Cardiac muscle cell (in vitro differentiated cells and primary cell): ENCODE data around the gene RPL13A. TPM values are rescaled to one million over a fixed set of nuclear protein-coding genes. Genes with fewer than 3 reads are reported as not detected.
A peak's percentile ranks its signal among the peaks of the same experiment; 100 is the strongest.

ENCODE experiments used
- DNase-seq, 2 donors: peaks; one replicate each; pipeline versions ENCODE4 v3.0.0 to v3.0.0-alpha.2; 2010 to 2017; ENCODE audit warnings: low read depth in 1 of 2, low spot score in 1 of 2
- H3K27ac ChIP-seq: fragments of 200-600 bp; sonication (generic); 2 replicates; pipeline ENCODE4 v1.5.1; 2016
- H3K27me3 ChIP-seq: fragments of 200-600 bp; sonication (generic); 2 replicates; pipeline ENCODE4 v1.6.0; 2016; ENCODE audit warnings: control low read depth
- H3K36me3 ChIP-seq: fragments of 200-600 bp; sonication (generic); 2 replicates; pipeline ENCODE4 v1.5.1; 2016; ENCODE audit warnings: control low read depth
- H3K4me1 ChIP-seq: fragments of 200-600 bp; sonication (generic); 2 replicates; pipeline ENCODE4 v1.8.1; 2017; ENCODE audit warnings: low read depth, mild to moderate bottlenecking, mixed run types
- H3K4me3 ChIP-seq: fragments of 200-600 bp; sonication (generic); 2 replicates; pipeline ENCODE4 v1.5.1; 2016; ENCODE audit warnings: mild to moderate bottlenecking
- H3K9me3 ChIP-seq: fragments of 200-600 bp; sonication (generic); 2 replicates; pipeline ENCODE4 v1.5.1; 2017; ENCODE audit warnings: low read depth, mild to moderate bottlenecking, control low read depth
- polyA plus RNA-seq: library from polyadenylated mRNA; unstranded; fragments of >200 nt; fragmentation: Nextera tagmentation; extraction: Ambion mirVana; gene quantifications from 2 replicates; pipeline ENCODE4 v1.2.1, GENCODE V29; 2016
- total RNA-seq: library from RNA; depleted of rRNA; stranded (reverse); fragments of >200 nt; gene quantifications from 2 replicates; pipeline ENCODE4 v1.2.3, GENCODE V29; 2016
- TF ChIP-seq, protein P1 (sequence below): IDR thresholded peaks from 2 replicates; pipeline ENCODE4 v1.5.1; 2012; ENCODE audit warnings: low read depth, mild to moderate bottlenecking, low read length

RPL13A gene
- total and polyA plus RNA-seq, 2 experiments from 2014 or later = 752 to 2,232 TPM

DNA sequence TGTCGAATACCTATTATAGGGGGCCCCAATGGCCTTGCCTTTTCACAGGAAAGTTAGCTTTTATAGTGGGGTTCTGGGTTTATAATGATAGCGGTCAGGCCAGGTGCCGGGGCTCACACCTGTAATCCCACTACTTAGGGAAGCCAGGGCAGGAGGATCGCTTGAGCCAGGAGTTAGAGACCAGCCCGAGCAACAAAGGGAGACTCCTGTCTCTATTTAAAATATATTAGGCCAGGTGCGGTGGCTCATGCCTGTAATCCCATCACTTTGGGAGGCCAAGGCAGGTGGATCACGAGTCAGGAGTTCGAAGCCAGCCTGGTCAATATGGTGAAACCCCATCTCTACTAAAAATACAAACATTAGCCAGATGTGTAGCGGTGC, 16.2 kb downstream of the RPL13A start:
- Histone ChIP-seq H3K27ac (peak overlapping the region; percentile 57), H3K9me3 (no peaks in the 10 kb centered on the region), H3K4me3 (no peak overlapping the region), H3K4me1 (peaks cover 5% of the 10 kb centered on the region), H3K36me3 (peaks cover 10% of the 10 kb centered on the region), H3K27me3 (no peaks in the 10 kb centered on the region)
- TF ChIP-seq, protein P1, sequence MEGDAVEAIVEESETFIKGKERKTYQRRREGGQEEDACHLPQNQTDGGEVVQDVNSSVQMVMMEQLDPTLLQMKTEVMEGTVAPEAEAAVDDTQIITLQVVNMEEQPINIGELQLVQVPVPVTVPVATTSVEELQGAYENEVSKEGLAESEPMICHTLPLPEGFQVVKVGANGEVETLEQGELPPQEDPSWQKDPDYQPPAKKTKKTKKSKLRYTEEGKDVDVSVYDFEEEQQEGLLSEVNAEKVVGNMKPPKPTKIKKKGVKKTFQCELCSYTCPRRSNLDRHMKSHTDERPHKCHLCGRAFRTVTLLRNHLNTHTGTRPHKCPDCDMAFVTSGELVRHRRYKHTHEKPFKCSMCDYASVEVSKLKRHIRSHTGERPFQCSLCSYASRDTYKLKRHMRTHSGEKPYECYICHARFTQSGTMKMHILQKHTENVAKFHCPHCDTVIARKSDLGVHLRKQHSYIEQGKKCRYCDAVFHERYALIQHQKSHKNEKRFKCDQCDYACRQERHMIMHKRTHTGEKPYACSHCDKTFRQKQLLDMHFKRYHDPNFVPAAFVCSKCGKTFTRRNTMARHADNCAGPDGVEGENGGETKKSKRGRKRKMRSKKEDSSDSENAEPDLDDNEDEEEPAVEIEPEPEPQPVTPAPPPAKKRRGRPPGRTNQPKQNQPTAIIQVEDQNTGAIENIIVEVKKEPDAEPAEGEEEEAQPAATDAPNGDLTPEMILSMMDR = no peak
- DNase-seq = no peak

DNA sequence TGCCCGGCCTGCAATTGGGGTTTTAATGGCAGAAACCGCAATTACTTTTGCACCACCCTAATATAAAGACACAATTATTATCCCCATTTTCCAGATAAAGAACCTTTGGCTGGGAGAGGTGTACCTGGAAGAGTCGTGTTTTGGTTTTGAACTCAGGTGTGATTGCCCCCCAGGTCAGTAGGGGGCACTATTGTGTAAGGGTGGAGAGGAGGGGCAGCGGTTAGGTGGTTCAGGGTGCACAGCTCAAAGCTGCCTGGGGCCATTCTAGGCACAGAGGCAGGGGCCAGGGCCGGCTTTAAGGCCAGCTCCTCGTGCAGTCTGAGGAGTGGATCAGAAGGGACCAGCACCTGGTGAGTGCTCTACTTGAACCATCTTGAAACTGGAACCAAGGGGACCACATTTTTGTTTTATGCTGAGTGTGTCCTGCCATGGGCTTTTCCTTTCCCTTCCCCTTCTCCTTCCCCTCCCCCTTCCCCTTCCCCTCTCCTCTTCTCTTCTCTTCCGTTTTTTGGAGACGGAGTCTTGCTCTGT, 19.2 kb downstream of the RPL13A start:
- peak; percentile 66 to 69 for DNase-seq
- Histone ChIP-seq H3K4me3 (no peak overlapping the region), H3K9me3 (no peaks in the 10 kb centered on the region), H3K4me1 (peaks cover 6% of the 10 kb centered on the region), H3K27me3 (no peaks in the 10 kb centered on the region), H3K36me3 (no peaks in the 10 kb centered on the region), H3K27ac (no peak overlapping the region)
- TF ChIP-seq, protein P1 = peak; percentile 83

DNA sequence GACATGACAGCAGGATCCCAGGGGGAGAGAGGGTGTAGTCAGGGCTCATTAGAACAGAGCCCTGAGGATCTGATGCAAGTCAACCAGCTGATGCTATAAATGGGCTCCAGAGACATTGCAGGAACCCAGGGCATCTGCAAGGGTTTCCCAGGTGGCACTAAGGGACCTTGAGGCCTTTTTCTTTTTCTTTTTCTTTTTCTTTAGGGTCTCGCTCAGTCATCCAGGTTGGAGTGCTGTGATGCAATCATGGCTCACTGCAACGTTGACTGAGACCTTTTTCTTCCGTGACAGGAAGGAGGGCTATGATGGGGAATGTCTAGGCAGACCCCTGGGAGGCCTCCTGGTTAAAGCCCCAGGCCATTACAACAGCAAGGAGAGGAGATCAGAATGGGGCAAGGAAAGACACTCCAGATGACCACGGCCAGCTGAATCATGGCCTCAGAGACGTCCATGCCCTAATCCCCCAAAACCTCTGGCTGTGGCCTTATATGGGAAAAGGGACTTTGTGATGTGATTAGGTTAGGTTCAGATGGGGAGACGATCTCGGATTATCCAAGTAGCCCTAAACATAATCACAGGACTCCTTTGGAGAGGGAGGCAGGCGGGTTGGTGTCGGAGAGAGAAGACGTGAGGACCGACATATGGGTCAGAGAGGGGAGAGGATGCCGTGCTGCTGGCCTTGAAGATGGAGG, 20.5 kb downstream of the RPL13A start:
- Histone ChIP-seq H3K4me1 (peaks cover 14% of the 10 kb centered on the region), H3K9me3 (no peaks in the 10 kb centered on the region), H3K4me3 (no peak overlapping the region), H3K27ac (no peak overlapping the region), H3K27me3 (no peaks in the 10 kb centered on the region), H3K36me3 (no peaks in the 10 kb centered on the region)
- no peak for DNase-seq
- TF ChIP-seq, protein P1 = no peak

DNA sequence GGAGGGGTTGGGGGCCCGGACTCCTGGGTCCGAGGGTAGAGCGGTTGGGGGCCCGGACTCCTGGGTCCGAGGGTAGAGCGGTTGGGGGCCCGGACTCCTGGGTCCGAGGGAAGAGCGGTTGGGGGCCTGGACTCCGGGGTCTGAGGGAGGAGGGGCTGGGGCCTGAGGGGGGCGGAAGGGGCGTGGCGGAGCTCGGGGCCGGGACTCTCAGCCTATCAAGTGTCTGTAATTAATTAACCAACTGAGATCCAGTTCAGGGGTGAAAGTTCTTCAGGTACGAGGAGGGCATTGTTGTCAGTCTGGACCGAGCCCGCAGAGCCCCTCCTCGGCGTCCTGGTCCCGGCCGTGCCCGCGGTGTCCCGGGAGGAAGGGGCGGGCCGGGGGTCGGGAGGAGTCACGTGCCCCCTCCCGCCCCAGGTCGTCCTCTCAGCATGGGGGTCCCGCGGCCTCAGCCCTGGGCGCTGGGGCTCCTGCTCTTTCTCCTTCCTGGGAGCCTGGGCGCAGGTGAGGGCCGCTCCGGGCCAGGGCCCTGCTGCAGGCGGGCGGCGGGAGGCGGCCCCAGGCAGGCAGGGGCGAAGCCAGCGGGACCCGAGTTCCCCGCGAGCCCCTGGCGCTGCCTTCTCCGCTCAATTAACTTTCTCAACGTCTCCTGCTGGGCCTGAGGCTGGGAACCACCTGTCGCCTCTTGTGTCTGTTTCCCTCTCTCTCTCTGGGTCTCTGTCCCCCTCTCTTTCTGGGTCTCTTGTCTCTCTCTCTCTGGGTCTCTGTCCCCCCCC, 25.8 kb downstream of the RPL13A start:
- H3K4me1 ChIP-seq = peaks cover 13% of the 10 kb centered on the region
- TF ChIP-seq, protein P1 = no peak
- no peaks in the 10 kb centered on the region for H3K27me3 ChIP-seq
- no peaks in the 10 kb centered on the region for H3K36me3 ChIP-seq
- peak overlapping the region; percentile 80 for H3K27ac ChIP-seq
- H3K4me3 ChIP-seq = peak overlapping the region; percentile 82
- peak in 1 of 2 donors; percentile 77 for DNase-seq
- H3K9me3 ChIP-seq = no peaks in the 10 kb centered on the region

DNA sequence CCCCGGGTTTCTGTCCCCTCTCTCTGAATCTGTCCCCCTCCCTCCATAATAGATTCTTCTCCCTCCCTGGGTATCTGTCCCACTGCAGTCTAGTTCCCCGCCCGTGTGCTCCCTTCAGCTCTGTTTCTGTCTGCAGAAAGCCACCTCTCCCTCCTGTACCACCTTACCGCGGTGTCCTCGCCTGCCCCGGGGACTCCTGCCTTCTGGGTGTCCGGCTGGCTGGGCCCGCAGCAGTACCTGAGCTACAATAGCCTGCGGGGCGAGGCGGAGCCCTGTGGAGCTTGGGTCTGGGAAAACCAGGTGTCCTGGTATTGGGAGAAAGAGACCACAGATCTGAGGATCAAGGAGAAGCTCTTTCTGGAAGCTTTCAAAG, 26.3 kb downstream of the RPL13A start:
- no peak for DNase-seq
- no peaks in the 10 kb centered on the region for H3K9me3 ChIP-seq
- H3K4me1 ChIP-seq = peaks cover 13% of the 10 kb centered on the region
- H3K27ac ChIP-seq = peak overlapping the region; percentile 80
- no peaks in the 10 kb centered on the region for H3K36me3 ChIP-seq
- H3K27me3 ChIP-seq = no peaks in the 10 kb centered on the region
- peak overlapping the region; percentile 82 for H3K4me3 ChIP-seq
- TF ChIP-seq, protein P1 = no peak
